CD4-positive, alpha-beta T cell treated with Interleukin-6 at 100 ng/mL for 8 hours (primary cell): ENCODE measurements around the gene GOLGA1.

Source experiments
- DNase-seq: peaks from one replicate; pipeline ENCODE4 v3.0.0-alpha.2; 2020; ENCODE audit warnings: mixed read lengths, low spot score

GOLGA1 gene

DNA sequence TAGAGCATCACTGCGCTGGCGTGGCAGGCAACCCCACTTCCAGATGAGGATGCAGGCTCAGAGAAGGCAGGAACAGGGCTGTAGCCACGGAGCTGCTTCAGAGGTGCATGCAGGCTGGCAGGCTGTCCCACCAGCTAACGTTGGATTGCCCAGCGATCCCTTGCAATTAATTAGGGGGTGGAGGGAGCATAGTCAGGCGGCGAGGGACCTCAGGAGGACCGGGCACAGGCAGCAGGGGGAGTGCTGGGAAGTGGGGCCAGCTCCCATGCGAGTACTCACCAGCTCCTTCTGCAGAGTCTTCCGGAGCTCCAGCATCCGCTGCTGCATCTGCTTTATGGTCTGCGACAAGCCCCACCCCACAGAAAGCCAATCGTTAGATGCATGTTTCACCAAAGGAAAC, 58.7 kb downstream of the GOLGA1 start:
- no peak for DNase-seq

DNA sequence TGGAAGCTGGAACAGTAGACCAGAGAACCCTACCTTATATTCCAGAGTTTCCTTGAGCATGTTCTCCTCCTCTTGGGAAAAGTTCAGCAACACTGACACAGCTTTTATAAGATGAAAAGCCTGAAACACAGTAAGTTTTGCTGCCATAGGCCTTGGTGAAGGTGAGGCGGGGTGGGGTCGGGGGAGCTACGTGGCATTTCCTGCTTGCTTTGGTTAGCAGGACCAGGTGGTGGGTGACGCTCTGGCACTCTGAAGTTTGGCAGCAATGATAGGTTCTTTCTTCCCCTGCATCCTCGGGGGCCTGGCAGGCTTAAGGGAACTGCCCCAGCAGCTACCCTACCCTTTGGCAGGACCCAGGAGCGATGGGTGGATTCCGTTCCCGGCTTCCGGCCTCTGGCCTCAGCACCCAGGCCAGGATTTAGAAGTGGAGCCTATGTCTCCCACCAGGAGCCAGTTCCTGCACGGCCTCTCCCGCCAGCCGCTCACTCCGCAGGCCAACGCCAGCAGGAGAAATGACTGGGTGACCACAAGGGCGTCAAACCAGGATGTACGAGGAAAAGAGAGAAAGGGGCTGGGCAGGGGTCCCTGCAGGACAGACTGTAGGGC, 59.6 kb downstream of the GOLGA1 start:
- DNase-seq = no peak

GRCh38 chr9:124880501-124880900, 60.4 kb downstream of the GOLGA1 start:
- no peak for DNase-seq

DNA sequence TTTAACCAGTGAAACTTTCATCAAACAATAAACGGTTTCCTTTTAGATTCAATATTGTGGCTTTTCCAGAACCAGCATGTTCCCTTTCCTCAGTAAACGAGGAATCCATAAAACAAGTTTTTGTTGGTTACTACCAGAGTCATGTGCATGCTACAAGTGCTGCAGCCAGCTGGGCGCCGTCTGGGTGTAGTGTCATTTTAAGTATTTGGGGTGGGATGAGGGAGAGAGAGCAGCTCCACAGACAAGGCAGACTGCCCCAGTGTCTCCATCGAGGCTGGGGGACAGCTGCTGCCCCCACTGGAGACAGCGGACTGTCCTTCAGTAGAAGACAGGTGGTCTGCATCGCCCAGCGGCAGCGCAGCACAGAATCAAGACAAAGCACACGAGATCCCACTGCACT, 61.7 kb downstream of the GOLGA1 start:
- DNase-seq = no peak

GRCh38 chr9:124878518-124878917, 62.4 kb downstream of the GOLGA1 start:
- DNase-seq = no peak

- no peak for DNase-seq
These were observed 62.9 kb downstream of the GOLGA1 start for GRCh38 chr9:124878021-124878420.

DNA sequence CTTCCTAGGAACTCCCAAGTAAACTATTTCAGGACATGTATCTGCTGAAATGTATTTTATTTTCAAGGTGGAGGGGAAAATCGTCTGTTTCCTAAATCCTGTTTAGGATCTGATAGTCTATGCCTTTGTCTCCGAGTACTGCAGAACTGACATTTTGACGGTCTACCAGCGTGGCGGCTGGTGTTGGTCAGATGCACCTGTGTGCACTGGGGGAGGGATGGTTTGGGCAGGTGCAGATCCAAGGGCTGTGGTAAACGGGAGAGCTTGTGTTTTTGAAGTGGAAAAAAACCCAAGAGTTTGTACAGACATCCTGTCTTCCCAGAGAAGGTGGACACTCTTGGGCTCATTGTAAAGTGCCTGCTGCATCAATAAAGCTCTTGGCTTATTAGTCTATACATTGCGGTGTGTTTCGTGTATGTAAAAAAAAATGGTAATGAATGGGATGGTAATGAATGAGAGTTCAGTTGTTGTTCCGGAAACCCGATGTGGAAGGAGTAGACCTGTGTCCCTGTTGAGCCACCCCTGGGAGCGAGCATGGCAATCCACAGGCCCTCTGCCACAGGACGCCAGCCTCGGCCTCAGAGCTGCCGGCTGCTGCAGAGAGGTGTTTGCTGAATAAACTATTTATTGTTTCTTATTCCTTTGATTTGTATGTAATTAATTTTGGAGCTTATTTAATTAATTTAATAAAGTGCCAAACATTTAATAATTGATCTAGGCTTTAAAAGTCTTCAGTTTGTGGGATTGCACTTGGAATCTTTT, 63.7 kb downstream of the GOLGA1 start:
- no peak for DNase-seq

DNA sequence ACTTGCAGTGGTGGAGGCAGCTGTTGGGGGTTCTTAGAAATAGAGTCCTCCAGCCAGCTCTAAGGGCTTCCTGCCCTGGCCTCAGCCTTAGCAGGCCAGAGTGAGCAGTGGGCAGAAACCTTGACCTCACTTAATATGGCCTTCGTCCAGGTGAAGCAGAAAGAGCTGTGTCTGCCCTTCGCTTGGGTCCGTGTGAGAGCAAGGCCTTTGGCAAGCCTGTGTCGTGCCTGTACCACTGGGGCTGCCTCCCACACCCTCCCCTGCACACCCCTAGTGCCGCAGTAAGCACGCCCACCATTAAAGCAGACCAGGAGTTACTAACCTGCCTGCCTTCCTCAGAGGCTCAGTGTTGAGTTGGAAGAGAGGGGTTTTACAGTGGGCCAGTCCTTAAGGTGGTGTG, 65.4 kb downstream of the GOLGA1 start:
- no peak for DNase-seq

GRCh38 chr9:124873664-124874063, 67.2 kb downstream of the GOLGA1 start:
- DNase-seq = no peak

- no peak for DNase-seq
These were observed 69.7 kb downstream of the GOLGA1 start for GRCh38 chr9:124871156-124871561.

GRCh38 chr9:124870723-124871122, 70.2 kb downstream of the GOLGA1 start:
- no peak for DNase-seq

GRCh38 chr9:124869986-124870560, 70.8 kb downstream of the GOLGA1 start:
- DNase-seq = peak; percentile 81

DNA sequence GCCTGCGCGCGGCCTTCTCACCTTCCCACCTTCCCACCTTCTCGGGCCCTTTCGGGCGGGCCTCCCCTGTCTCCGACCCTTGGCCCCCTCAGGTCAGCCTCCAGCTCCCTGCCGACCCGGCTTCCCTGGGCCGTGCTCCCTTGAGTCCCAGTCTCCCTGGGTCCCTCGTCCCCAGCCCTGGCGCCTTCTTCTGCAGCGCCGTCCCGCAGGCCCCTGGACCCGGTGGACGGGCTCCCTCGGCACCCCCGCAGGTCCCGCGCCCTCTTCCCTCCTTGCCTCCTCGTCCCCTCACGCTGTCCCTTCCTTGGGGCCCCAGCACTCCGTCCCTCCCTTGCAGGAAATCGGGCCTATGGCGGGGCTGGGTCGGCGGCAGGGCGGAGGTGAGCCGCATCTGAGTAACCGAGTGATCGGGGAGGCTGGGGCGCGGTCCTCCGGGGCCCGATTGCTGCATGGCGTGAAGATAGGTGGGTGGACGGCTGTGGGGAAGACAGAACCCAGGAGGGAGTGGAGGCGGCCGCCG, 71.4 kb downstream of the GOLGA1 start:
- no peak for DNase-seq

DNA sequence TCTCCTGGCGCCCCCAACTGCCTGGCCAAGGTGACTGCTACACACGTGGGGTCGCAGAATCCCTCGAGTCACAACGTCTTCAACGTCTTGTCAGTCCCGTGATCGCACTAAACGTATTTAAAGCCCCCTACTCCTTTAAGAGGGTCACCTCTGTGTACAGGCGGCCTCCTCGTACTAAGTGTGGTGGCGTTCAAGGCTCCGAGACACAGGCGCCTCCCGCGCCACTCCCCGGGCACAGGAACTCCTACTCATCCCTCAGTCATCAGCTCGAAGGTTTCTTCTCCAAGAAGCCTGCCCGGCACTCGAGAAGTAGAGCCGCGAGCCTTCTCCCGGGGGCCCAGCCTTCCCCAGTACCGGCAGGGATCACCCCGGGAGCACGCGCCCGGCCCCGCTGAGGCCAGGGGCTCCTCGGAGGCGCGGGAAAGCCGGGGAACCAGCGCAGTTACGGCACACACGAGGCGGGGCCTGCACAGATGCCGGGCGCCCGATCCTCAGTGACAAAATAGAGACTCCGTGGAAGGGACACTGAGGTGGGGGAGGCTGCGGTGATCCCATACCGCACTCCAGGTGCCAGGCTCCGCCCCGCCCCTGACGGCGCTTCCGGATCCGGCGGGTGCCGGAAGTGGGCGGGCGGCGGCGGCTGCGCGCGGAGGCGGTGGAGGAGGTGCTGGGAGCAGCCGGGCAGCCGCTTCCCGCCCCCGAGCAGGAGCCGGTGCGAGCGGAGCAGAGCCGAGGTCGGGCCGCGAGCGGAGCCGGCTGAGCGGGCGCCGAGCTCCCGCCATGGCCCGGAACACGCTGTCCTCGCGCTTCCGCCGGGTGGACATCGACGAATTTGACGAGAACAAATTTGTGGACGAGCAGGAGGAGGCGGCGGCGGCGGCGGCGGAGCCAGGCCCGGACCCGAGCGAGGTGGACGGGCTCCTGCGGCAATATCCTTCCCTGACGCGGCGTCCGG, 72.1 kb downstream of the GOLGA1 start:
- peak; percentile 86 for DNase-seq

DNA sequence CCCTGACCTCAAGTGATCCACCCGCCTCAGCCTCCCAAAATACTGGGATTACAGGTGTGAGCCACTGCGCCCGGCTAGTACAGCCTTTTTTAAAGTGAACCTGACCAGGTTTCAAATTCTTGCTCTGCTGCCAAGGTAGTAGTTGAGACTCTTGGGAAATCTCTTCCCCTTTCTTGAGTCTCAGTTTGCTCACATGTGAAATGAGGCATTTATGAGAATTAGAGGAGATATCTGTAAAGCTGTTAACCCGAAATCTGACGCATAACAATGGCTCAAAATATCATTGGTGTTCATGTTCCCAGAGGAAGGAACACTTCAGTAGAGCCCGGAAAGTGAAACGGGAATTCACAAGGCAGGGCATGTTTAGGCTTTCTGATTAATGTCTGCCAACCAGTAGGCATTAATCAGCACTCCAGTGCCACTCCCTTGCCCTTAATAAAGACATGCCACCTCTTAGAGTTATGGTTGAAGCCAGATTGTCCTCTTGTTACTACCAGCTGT, 77.5 kb downstream of the GOLGA1 start:
- DNase-seq = no peak

- DNase-seq = peak; percentile 94
These were observed 79.3 kb downstream of the GOLGA1 start, which contains the start of the genes ARPC5L and RPL35 for GRCh38 chr9:124861342-124862229. Gene ARPC5L (plus strand): TSS chr9:124862130. CDS start chr9:124869291, 7,161 bp downstream. Gene RPL35 (minus strand): TSS chr9:124861957. CDS start chr9:124861912, 45 bp downstream.

DNA sequence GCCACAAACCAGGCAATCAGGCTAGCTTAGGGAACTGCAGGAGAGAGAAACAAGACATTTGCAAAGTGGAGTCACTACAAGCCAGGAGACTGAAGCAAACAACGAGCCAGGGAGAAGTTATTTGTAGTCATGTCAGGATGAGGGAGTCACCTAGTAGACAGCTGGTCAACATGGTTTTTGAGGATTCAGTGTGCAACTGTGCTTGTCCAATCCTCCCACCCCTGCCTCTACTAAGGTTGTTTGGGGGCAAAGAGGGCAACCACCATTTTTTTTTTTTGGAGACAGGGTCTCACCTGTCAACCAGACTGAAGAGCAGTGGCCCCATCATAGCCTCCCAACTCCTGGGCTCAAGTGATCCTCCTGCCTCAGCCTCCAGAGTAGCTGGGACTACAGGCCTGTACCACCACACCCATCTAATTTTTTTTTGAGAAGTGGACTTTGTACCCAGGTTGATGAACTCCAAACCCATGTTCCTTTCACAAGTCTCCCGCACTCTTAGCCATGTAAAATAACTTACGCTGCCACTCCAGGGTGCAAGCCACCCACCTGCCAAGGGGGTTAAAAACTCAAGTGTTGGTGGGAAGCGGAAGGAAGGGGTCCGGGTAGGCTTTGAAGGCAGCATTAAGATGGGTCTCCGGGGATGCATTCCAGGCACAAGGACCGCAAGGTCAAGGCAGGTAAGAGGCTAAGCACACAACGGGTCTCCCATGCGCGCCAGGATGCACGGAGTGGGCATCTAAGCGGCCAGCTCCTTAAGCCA, 80.1 kb downstream of the GOLGA1 start:
- DNase-seq = no peak

DNA sequence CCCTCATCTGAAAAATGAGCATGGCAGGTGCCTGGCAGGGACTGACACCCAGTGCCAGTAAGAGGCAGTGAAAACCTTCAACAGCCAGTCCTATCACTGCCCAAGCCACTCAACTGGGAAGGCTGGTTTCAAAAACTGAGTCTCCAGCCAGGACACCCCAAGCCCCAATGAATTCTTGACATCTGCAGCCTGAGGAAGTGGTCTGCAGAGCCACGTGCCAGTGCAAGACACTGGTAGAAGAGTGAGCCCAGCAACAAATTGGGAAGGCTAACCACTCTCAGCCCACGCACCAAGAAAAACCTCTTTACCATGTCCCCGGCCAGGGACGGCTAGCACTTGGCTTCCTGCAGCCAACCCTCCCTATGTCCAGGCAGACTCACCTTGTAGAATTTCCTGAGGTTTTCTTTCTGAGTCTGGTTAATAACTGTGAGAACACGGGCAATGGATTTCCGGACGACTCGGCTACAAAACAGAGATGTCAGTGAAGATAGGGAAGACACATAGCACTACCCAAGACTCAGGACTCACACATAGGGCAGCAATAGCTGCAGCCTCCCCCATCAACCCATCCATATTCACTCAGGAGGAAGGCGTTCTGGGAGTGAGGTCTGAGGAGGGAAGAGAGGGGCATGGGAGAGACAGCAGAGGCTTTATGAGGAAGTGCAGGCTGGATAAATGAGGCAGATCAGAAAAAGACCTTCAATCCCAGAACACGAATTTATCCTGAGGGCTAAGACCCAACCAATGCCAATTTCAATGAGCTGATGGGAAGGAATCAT, 80.9 kb downstream of the GOLGA1 start:
- no peak for DNase-seq
